WTC11 (cell line): ENCODE measurements around the gene CGB5. TPM values are rescaled to one million over a fixed set of nuclear protein-coding genes. Genes with fewer than 3 reads are reported as not detected.

Experiments used
- ATAC-seq: fragments of 200-7000 bp; cut with Tn5 transposase; 2 replicates; pipeline ENCODE4 v1.10.0; 2021; ENCODE audit warnings: mild to moderate bottlenecking, moderate library complexity
- CTCF ChIA-PET: fragments of 300-600 bp; sonication (Branson Sonifier 250); formaldehyde crosslinking; loops from one replicate; lab custom pipeline; 2021; ENCODE audit warnings: antibody characterized with exemption; lab: Charles Lee
- POLR2A ChIA-PET: fragments of 350-600 bp; sonication (Branson Sonifier 250); formaldehyde crosslinking; loops from one replicate; lab custom pipeline; 2021; ENCODE audit warnings: antibody characterized with exemption; lab: Charles Lee
- DNase-seq: peaks from one replicate; pipeline ENCODE4 v3.0.0; 2021; ENCODE audit warnings: low spot score
- H3K27ac Mint-ChIP-seq: 2 replicates; pipeline ENCODE4 v1.8.0; 2021; ENCODE audit warnings: mixed read lengths
- H3K27me3 Mint-ChIP-seq: 2 replicates; pipeline ENCODE4 v1.8.0; 2021; ENCODE audit warnings: low read depth, mild to moderate bottlenecking, moderate library complexity, mixed read lengths
- H3K36me3 Mint-ChIP-seq: 2 replicates; pipeline ENCODE4 v1.8.0; 2021; ENCODE audit warnings: mixed read lengths
- H3K4me1 Mint-ChIP-seq: 2 replicates; pipeline ENCODE4 v1.8.0; 2022; ENCODE audit warnings: mixed read lengths
- H3K4me3 Mint-ChIP-seq: 2 replicates; pipeline ENCODE4 v1.8.0; 2021; ENCODE audit warnings: mild to moderate bottlenecking, moderate library complexity, mixed read lengths
- H3K9me3 Mint-ChIP-seq: 2 replicates; pipeline ENCODE4 v1.8.0; 2021; ENCODE audit warnings: mixed read lengths
- CBFB ChIP-seq: sonication (generic); formaldehyde crosslinking; IDR thresholded peaks from 2 replicates; pipeline ENCODE4 v1.8.1; 2022; ENCODE audit warnings: mild to moderate bottlenecking, low read depth, missing genetic modification reagents
- CREB1 ChIP-seq: sonication (generic); formaldehyde crosslinking; IDR thresholded peaks from 2 replicates; pipeline ENCODE4 v1.8.0; 2023; ENCODE audit warnings: mild to moderate bottlenecking, missing genetic modification reagents
- CREM ChIP-seq: sonication (generic); formaldehyde crosslinking; IDR thresholded peaks from 2 replicates; pipeline ENCODE4 v1.8.1; 2022; ENCODE audit warnings: mild to moderate bottlenecking, missing genetic modification reagents, moderate library complexity
- FOXP1 ChIP-seq: sonication (generic); formaldehyde crosslinking; IDR thresholded peaks from 2 replicates; pipeline ENCODE4 v1.8.0; 2022; ENCODE audit warnings: missing genetic modification reagents, mild to moderate bottlenecking, moderate library complexity, borderline replicate concordance
- HMGA2 ChIP-seq: fragments of 250-450 bp; sonication (Bioruptor Pico); IDR thresholded peaks from 2 replicates; pipeline ENCODE4 v1.4.0; 2021; ENCODE audit warnings: mild to moderate bottlenecking, moderate library complexity
- IRF2 ChIP-seq: sonication (generic); formaldehyde crosslinking; IDR thresholded peaks from 2 replicates; pipeline ENCODE4 v1.8.0; 2022; ENCODE audit warnings: low read depth, missing genetic modification reagents, borderline replicate concordance
- NR1H2 ChIP-seq: sonication (generic); formaldehyde crosslinking; IDR thresholded peaks from 2 replicates; pipeline ENCODE4 v1.9.0; 2021; ENCODE audit warnings: mild to moderate bottlenecking, moderate library complexity, missing genetic modification reagents
- NR2C2 ChIP-seq: sonication (generic); formaldehyde crosslinking; IDR thresholded peaks from 2 replicates; pipeline ENCODE4 v1.8.0; 2022; ENCODE audit warnings: mild to moderate bottlenecking, missing genetic modification reagents
- OVOL2 ChIP-seq: fragments of 250-450 bp; sonication (Bioruptor Pico); IDR thresholded peaks from 2 replicates; pipeline ENCODE4 v1.9.0; 2021; ENCODE audit warnings: mild to moderate bottlenecking, borderline replicate concordance
- RORB ChIP-seq: fragments of 250-450 bp; sonication (Bioruptor Pico); IDR thresholded peaks from 2 replicates; pipeline ENCODE4 v1.9.0; 2021; ENCODE audit warnings: mild to moderate bottlenecking
- SP1 ChIP-seq: sonication (generic); formaldehyde crosslinking; conservative IDR thresholded peaks from 2 replicates; pipeline ENCODE4 v1.8.1; 2022; ENCODE audit warnings: missing genetic modification reagents
- TCF7 ChIP-seq: sonication (generic); formaldehyde crosslinking; IDR thresholded peaks from 2 replicates; pipeline ENCODE4 v1.8.0; 2022; ENCODE audit warnings: mild to moderate bottlenecking, low read depth, missing genetic modification reagents, moderate library complexity
- TEAD1 ChIP-seq: sonication (generic); formaldehyde crosslinking; IDR thresholded peaks from 2 replicates; pipeline ENCODE4 v1.8.0; 2022; ENCODE audit warnings: mild to moderate bottlenecking, missing genetic modification reagents
- ZBTB21 ChIP-seq: sonication (generic); formaldehyde crosslinking; IDR thresholded peaks from 2 replicates; pipeline ENCODE4 v1.8.1; 2023; ENCODE audit warnings: mild to moderate bottlenecking, missing genetic modification reagents, borderline replicate concordance
- ZNF416 ChIP-seq: fragments of 250-450 bp; sonication (Bioruptor Pico); IDR thresholded peaks from 2 replicates; pipeline ENCODE4 v1.9.0; 2021; ENCODE audit warnings: mild to moderate bottlenecking, inconsistent platforms
- total RNA-seq: library from RNA; stranded (reverse); gene quantifications from 3 replicates; pipeline ENCODE4 v1.2.3, GENCODE V29; 2021
- TF ChIP-seq, protein P1 (sequence below): sonication (generic); formaldehyde crosslinking; IDR thresholded peaks from 2 replicates; pipeline ENCODE4 v1.8.1; 2023; ENCODE audit warnings: mild to moderate bottlenecking, missing genetic modification reagents, borderline replicate concordance
- TF ChIP-seq, protein P2 (sequence below): fragments of 200-600 bp; IDR thresholded peaks from 2 replicates; pipeline ENCODE4 v1.8.0; 2022; ENCODE audit warnings: antibody characterized with exemption
- TF ChIP-seq, protein P3 (sequence below): sonication (generic); formaldehyde crosslinking; conservative IDR thresholded peaks from 2 replicates; pipeline ENCODE4 v1.8.1; 2023; ENCODE audit warnings: mild to moderate bottlenecking, low read depth, missing genetic modification reagents, moderate library complexity
- TF ChIP-seq, protein P4 (sequence below): sonication (generic); formaldehyde crosslinking; IDR thresholded peaks from 2 replicates; pipeline ENCODE4 v1.8.0; 2022; ENCODE audit warnings: mild to moderate bottlenecking, missing genetic modification reagents
- TF ChIP-seq, protein P5 (sequence below): sonication (generic); formaldehyde crosslinking; IDR thresholded peaks from 2 replicates; pipeline ENCODE4 v1.8.1; 2022; ENCODE audit warnings: mild to moderate bottlenecking, missing genetic modification reagents, moderate library complexity, borderline replicate concordance

CGB5 gene
- total RNA-seq, 1 experiment from 2014 or later: 0.35 TPM

DNA sequence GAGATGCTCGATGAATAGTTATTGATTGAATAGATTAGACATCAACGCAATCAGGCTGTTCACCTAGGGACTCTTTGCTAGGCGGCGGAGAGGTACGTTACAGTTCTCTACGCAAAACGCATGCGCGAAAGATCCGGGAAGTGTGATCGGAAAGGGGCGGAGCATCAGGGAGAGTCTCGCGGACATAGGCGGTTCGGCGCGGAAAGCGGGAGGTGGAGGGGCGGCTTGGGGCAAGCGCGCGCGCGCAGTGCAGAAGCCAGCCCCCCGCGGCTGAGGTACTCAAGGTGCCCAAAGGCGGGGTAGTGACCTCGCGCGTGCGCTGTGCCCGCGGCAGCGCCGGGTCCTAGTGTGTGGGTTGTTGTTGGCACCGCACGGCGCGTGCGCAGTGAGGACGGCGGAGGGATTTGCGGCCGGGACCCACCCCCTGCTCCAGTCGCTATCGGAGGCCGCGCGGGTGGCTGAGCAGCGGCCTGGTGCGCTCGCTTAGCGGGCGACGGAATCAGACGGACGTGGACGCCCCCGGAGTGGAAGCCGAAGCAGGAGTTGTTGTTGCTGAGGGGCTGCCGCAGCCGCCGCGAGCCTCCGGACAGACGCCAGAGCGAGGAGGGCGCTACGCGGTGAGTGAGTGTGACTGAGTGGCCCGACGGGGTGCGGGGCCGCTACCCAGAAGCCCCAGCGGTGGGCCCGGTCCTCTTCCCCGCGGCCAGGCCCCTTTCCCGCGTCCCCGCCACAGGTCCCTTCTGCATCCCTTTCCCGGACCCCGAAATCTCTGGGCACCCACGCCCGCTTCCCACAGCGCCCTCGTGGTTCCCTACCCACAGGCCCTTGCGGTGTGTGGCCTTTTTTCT is 41.6 kb downstream of the CGB5 start, which contains the start of gene SNRNP70 (continued):
- no peak for TF ChIP-seq HMGA2 (CRISPR knock-in tag)
- peak; percentile 97 for TF ChIP-seq FOXP1 (CRISPR knock-in tag)
- peak; percentile 97 for TF ChIP-seq SP1 (CRISPR knock-in tag)
- TF ChIP-seq TEAD1 (CRISPR knock-in tag): no peak
- TF ChIP-seq CREB1 (CRISPR knock-in tag): no peak
- TF ChIP-seq ZBTB21 (CRISPR knock-in tag): no peak
- TF ChIP-seq, protein P1, sequence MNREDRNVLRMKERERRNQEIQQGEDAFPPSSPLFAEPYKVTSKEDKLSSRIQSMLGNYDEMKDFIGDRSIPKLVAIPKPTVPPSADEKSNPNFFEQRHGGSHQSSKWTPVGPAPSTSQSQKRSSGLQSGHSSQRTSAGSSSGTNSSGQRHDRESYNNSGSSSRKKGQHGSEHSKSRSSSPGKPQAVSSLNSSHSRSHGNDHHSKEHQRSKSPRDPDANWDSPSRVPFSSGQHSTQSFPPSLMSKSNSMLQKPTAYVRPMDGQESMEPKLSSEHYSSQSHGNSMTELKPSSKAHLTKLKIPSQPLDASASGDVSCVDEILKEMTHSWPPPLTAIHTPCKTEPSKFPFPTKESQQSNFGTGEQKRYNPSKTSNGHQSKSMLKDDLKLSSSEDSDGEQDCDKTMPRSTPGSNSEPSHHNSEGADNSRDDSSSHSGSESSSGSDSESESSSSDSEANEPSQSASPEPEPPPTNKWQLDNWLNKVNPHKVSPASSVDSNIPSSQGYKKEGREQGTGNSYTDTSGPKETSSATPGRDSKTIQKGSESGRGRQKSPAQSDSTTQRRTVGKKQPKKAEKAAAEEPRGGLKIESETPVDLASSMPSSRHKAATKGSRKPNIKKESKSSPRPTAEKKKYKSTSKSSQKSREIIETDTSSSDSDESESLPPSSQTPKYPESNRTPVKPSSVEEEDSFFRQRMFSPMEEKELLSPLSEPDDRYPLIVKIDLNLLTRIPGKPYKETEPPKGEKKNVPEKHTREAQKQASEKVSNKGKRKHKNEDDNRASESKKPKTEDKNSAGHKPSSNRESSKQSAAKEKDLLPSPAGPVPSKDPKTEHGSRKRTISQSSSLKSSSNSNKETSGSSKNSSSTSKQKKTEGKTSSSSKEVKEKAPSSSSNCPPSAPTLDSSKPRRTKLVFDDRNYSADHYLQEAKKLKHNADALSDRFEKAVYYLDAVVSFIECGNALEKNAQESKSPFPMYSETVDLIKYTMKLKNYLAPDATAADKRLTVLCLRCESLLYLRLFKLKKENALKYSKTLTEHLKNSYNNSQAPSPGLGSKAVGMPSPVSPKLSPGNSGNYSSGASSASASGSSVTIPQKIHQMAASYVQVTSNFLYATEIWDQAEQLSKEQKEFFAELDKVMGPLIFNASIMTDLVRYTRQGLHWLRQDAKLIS: no peak
- no peak for TF ChIP-seq NR2C2 (CRISPR knock-in tag)
- no peak for TF ChIP-seq ZNF416 (CRISPR knock-in tag)
- TF ChIP-seq, protein P2, sequence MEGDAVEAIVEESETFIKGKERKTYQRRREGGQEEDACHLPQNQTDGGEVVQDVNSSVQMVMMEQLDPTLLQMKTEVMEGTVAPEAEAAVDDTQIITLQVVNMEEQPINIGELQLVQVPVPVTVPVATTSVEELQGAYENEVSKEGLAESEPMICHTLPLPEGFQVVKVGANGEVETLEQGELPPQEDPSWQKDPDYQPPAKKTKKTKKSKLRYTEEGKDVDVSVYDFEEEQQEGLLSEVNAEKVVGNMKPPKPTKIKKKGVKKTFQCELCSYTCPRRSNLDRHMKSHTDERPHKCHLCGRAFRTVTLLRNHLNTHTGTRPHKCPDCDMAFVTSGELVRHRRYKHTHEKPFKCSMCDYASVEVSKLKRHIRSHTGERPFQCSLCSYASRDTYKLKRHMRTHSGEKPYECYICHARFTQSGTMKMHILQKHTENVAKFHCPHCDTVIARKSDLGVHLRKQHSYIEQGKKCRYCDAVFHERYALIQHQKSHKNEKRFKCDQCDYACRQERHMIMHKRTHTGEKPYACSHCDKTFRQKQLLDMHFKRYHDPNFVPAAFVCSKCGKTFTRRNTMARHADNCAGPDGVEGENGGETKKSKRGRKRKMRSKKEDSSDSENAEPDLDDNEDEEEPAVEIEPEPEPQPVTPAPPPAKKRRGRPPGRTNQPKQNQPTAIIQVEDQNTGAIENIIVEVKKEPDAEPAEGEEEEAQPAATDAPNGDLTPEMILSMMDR: no peak
- TF ChIP-seq IRF2 (CRISPR knock-in tag): no peak

DNA sequence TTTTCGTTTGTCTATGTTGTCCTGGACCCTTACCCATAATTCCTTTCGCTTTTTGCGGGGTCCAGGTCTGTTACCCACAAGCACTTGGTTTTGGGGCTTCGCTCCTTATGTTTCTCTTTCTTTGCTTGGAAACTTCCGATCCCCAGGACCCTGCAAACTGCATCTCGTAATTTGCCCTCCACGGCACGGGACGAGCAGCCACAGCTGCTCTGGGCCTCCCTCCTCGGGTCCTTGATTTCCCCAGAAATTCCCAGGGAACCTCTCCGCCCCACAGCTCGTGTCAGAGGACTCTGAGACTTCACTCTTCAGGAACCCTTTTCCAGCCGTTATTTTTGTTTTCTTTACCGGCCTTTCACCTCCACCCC is 42.2 kb downstream of the CGB5 start:
- Mint-ChIP-seq H3K9me3 (peaks cover 3% of the 10 kb centered on the region; the same call in 1 of the 2 replicates), H3K4me1 (peaks cover 17% of the 10 kb centered on the region), H3K36me3 (peaks cover 33% of the 10 kb centered on the region), H3K27ac (peak overlapping the region; percentile 97), H3K27me3 (peaks cover 11% of the 10 kb centered on the region), H3K4me3 (peak overlapping the region; percentile 96)
- ChIA-PET POLR2A (no interaction called here), CTCF (interaction anchor here (0.5 to 2.4 kb wide), 2 partner anchors 12 to 111 kb away, joined by 3 to 11 read pairs; no protein-coding TSS in a partner anchor)
- ATAC-seq (no peak), DNase-seq (no peak)
- TF ChIP-seq ZBTB21 (CRISPR knock-in tag) (no peak), CBFB (CRISPR knock-in tag) (no peak), CREM (CRISPR knock-in tag) (no peak), ZNF416 (CRISPR knock-in tag) (no peak), TCF7 (no peak), NR1H2 (CRISPR knock-in tag) (no peak), OVOL2 (CRISPR knock-in tag) (no peak), RORB (no peak), CREB1 (CRISPR knock-in tag) (no peak)
- TF ChIP-seq, protein P3, sequence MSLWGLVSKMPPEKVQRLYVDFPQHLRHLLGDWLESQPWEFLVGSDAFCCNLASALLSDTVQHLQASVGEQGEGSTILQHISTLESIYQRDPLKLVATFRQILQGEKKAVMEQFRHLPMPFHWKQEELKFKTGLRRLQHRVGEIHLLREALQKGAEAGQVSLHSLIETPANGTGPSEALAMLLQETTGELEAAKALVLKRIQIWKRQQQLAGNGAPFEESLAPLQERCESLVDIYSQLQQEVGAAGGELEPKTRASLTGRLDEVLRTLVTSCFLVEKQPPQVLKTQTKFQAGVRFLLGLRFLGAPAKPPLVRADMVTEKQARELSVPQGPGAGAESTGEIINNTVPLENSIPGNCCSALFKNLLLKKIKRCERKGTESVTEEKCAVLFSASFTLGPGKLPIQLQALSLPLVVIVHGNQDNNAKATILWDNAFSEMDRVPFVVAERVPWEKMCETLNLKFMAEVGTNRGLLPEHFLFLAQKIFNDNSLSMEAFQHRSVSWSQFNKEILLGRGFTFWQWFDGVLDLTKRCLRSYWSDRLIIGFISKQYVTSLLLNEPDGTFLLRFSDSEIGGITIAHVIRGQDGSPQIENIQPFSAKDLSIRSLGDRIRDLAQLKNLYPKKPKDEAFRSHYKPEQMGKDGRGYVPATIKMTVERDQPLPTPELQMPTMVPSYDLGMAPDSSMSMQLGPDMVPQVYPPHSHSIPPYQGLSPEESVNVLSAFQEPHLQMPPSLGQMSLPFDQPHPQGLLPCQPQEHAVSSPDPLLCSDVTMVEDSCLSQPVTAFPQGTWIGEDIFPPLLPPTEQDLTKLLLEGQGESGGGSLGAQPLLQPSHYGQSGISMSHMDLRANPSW (CRISPR knock-in tag): no peak
- TF ChIP-seq, protein P4, sequence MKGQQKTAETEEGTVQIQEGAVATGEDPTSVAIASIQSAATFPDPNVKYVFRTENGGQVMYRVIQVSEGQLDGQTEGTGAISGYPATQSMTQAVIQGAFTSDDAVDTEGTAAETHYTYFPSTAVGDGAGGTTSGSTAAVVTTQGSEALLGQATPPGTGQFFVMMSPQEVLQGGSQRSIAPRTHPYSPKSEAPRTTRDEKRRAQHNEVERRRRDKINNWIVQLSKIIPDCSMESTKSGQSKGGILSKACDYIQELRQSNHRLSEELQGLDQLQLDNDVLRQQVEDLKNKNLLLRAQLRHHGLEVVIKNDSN (CRISPR knock-in tag): no peak
- TF ChIP-seq, protein P5, sequence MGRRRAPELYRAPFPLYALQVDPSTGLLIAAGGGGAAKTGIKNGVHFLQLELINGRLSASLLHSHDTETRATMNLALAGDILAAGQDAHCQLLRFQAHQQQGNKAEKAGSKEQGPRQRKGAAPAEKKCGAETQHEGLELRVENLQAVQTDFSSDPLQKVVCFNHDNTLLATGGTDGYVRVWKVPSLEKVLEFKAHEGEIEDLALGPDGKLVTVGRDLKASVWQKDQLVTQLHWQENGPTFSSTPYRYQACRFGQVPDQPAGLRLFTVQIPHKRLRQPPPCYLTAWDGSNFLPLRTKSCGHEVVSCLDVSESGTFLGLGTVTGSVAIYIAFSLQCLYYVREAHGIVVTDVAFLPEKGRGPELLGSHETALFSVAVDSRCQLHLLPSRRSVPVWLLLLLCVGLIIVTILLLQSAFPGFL (CRISPR knock-in tag): no peak
